Subcutaneous adipose tissue (tissue), 4 donors: ENCODE results near the gene PMF1. TPM values are rescaled to one million over a fixed set of nuclear protein-coding genes. Genes with fewer than 3 reads are reported as not detected.

Source experiments
- total RNA-seq, 4 donors: library from RNA; depleted of rRNA; stranded (reverse); fragments of >200 nt; gene quantifications; one replicate each; pipeline ENCODE4 v1.1.0, GENCODE V29; 2016
- TF ChIP-seq, protein P1 (sequence below): fragments of 450-650 bp; IDR thresholded peaks from one replicate; pipeline ENCODE4 v1.5.1; 2016; ENCODE audit warnings: low read depth, mild to moderate bottlenecking, control low read depth, antibody characterized with exemption, moderate library complexity

PMF1 gene
- total RNA-seq, 4 donors from 2014 or later = 36.3 to 51.2 (median 41.0) TPM

DNA sequence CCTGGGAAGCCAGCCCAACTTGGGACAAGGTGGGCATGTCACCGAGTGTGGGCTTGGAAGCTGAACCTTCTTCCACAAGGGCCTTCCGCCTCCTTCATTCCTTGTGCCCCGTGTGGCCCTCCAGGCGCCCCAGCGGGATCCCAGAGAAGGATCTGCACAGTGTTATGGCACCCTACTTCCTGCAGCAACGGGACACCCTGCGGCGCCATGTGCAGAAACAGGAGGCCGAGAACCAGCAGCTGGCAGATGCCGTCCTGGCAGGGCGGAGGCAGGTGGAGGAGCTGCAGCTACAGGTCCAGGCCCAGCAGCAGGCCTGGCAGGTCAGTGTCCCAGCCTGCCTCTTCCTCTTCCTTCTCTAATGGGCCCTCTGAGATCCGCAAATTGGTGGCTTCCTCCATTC is 23.4 kb downstream of the PMF1 start:
- TF ChIP-seq, protein P1, sequence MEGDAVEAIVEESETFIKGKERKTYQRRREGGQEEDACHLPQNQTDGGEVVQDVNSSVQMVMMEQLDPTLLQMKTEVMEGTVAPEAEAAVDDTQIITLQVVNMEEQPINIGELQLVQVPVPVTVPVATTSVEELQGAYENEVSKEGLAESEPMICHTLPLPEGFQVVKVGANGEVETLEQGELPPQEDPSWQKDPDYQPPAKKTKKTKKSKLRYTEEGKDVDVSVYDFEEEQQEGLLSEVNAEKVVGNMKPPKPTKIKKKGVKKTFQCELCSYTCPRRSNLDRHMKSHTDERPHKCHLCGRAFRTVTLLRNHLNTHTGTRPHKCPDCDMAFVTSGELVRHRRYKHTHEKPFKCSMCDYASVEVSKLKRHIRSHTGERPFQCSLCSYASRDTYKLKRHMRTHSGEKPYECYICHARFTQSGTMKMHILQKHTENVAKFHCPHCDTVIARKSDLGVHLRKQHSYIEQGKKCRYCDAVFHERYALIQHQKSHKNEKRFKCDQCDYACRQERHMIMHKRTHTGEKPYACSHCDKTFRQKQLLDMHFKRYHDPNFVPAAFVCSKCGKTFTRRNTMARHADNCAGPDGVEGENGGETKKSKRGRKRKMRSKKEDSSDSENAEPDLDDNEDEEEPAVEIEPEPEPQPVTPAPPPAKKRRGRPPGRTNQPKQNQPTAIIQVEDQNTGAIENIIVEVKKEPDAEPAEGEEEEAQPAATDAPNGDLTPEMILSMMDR = no peak

DNA sequence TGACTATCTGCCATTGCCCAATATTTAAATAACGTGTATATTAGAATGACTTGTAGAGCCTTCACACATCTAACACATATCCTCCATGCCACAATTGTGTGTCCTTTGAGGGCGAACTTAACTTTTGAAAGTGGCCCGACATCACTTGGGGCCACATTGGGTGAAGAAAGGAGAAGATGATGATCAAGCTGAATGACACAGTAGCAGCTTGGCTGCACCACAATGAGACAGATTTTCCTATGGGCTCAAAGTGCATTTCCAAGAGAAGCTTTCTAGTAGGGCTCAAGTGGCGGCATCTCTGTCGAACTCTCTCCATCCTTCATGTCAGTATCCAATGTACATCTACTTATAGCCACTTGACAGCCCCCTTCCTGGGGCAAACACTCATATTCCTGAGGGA is 25.4 kb downstream of the PMF1 start:
- TF ChIP-seq, protein P1 = no peak

DNA sequence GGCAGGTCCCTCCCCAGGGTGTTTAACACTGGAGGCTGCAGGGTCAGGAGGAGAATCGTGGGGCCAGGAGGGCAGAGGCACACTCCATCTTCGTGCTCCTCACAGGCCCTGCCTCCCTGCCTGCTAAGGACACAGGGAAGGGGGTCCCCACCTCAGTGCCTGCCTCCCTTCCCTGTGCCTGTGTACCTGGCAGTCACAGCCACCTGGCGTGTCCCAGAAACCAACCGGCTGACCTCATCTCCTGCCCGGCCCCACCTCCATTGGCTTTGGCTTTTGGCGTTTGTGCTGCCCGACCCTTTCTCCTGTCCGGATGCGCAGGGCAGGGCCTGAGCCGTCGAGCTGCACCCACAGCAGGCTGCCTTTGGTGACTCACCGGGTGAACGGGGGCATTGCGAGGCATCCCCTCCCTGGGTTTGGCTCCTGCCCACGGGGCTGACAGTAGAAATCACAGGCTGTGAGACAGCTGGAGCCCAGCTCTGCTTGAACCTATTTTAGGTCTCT is 28.6 kb downstream of the PMF1 start:
- TF ChIP-seq, protein P1 = no peak

- TF ChIP-seq, protein P1 = no peak
Measured at GRCh38 chr1:156241926-156242325, 29.1 kb downstream of the PMF1 start, which contains the start of gene BGLAP. Gene BGLAP, plus strand, starts transcription at chr1:156242184. Its CDS starts 48 bp downstream, at chr1:156242232.

DNA sequence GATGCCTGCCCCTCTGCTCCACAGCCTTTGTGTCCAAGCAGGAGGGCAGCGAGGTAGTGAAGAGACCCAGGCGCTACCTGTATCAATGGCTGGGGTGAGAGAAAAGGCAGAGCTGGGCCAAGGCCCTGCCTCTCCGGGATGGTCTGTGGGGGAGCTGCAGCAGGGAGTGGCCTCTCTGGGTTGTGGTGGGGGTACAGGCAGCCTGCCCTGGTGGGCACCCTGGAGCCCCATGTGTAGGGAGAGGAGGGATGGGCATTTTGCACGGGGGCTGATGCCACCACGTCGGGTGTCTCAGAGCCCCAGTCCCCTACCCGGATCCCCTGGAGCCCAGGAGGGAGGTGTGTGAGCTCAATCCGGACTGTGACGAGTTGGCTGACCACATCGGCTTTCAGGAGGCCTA is 29.9 kb downstream of the PMF1 start:
- TF ChIP-seq, protein P1 = no peak

DNA sequence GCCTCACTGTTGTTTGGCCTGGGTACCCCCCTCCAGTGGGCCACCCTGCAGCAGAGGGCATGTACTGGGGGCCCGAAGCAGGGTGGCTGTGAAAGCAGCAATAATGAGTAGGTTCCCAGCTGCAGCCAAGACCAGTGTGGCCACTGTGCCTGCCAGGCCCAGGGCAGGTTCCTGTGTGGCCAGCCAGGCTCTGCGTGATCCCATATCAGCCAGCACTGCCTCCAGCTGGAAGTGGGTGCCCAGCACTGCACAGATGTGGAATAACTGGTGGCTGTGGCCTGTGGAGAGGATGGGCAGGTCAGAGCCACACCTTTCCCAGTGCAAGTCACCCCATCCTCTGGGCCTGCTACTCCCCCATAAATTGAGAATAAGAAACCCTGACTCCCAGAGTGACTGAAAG is 31.3 kb downstream of the PMF1 start:
- TF ChIP-seq, protein P1 = no peak

GRCh38 chr1:156244712-156245111 is 31.9 kb downstream of the PMF1 start:
- TF ChIP-seq, protein P1 = no peak
